SKM-1 treated with dmso at 0.1 percent for 144 hours (cell line): ENCODE measurements around the gene TSPAN17.
"Not testable (repeated sequence)": the region's sequence is repeated elsewhere in the genome, so short reads cannot be mapped to it uniquely, and the experiment has no call there.

Source experiments
- DNase-seq: peaks from one replicate; lab custom pipeline; 2025; ENCODE audit not compliant: unreplicated experiment; lab: John Stamatoyannopoulos, UW

TSPAN17 gene

GRCh38 chr5:176678584-176678983 is 31.3 kb downstream of the TSPAN17 start:
- no peak for DNase-seq

- no peak for DNase-seq
Measured at GRCh38 chr5:176679365-176680225, 32.3 kb downstream of the TSPAN17 start.

- DNase-seq: no peak
Measured at GRCh38 chr5:176680226-176680563, 32.9 kb downstream of the TSPAN17 start.

- DNase-seq: no peak
Measured at GRCh38 chr5:176682016-176682531, 34.8 kb downstream of the TSPAN17 start.

GRCh38 chr5:176685010-176685409 is 37.7 kb downstream of the TSPAN17 start:
- DNase-seq: no peak

GRCh38 chr5:176687247-176687646 is 40.0 kb downstream of the TSPAN17 start:
- DNase-seq: no peak

- no peak for DNase-seq
Measured at GRCh38 chr5:176687881-176688280, 40.6 kb downstream of the TSPAN17 start.

GRCh38 chr5:176690911-176691310 is 43.6 kb downstream of the TSPAN17 start:
- no peak for DNase-seq

GRCh38 chr5:176691524-176691923 is 44.2 kb downstream of the TSPAN17 start:
- DNase-seq: no peak

- no peak for DNase-seq
Measured at GRCh38 chr5:176692326-176692725, 45.0 kb downstream of the TSPAN17 start.

- DNase-seq: no peak
Measured at GRCh38 chr5:176692839-176693476, 45.7 kb downstream of the TSPAN17 start.

- DNase-seq: no peak
Measured at GRCh38 chr5:176693477-176693851, 46.2 kb downstream of the TSPAN17 start.

- no peak for DNase-seq
Measured at GRCh38 chr5:176694146-176694545, 46.9 kb downstream of the TSPAN17 start.

- no peak for DNase-seq
Measured at GRCh38 chr5:176694631-176695030, 47.3 kb downstream of the TSPAN17 start.

- no peak for DNase-seq
Measured at GRCh38 chr5:176695073-176695472, 47.8 kb downstream of the TSPAN17 start.

- DNase-seq: no peak
Measured at GRCh38 chr5:176697267-176697933, 50.1 kb downstream of the TSPAN17 start.

- DNase-seq: no peak
Measured at GRCh38 chr5:176697934-176698538, 50.8 kb downstream of the TSPAN17 start.

- DNase-seq: not testable (repeated sequence)
Measured at GRCh38 chr5:176699446-176699845, 52.2 kb downstream of the TSPAN17 start.

- no peak for DNase-seq
Measured at GRCh38 chr5:176700239-176700847, 53.1 kb downstream of the TSPAN17 start.

GRCh38 chr5:176702671-176703641 is 55.7 kb downstream of the TSPAN17 start:
- DNase-seq: no peak
